Stimulated activated CD4-positive, alpha-beta T cell treated with anti-CD3 and anti-CD28 coated beads, Interleukin-15, amount 100 ng/mL, for 1 hour (primary cell): ENCODE measurements around the gene GRPEL1.

ENCODE experiments used
- DNase-seq, 2 donors: peaks; one replicate each; pipeline ENCODE4 v3.0.0-alpha.2; 2020; ENCODE audit warnings: low read depth in 1 of 2, low spot score in 1 of 2

GRPEL1 gene

GRCh38 chr4:7066006-7066405 is 1.9 kb downstream of the GRPEL1 start:
- DNase-seq, result no peak

DNA sequence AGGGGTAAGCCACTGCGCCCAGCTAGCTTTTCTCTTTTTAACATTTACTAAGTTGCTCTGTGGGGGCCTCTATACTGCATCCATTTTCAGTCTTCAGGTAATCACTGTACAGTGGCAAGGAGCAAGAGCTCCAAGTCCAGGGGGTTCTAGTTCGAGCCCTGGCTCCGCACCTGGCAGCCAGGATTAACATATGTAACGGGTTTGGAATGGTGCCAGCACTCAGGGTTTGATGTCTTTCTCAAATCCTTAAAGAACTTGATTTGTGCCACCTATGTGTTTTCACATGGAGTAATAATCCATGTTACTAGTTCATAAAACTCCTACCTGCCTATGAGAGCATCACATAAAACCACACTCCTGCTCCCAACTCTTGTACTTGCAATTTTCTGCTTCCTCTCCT is 4.5 kb downstream of the GRPEL1 start:
- no peak for DNase-seq

GRCh38 chr4:7062816-7063215 is 5.0 kb downstream of the GRPEL1 start:
- DNase-seq, result no peak

- no peak for DNase-seq
Measured at GRCh38 chr4:7061815-7062214, 6.0 kb downstream of the GRPEL1 start.

DNA sequence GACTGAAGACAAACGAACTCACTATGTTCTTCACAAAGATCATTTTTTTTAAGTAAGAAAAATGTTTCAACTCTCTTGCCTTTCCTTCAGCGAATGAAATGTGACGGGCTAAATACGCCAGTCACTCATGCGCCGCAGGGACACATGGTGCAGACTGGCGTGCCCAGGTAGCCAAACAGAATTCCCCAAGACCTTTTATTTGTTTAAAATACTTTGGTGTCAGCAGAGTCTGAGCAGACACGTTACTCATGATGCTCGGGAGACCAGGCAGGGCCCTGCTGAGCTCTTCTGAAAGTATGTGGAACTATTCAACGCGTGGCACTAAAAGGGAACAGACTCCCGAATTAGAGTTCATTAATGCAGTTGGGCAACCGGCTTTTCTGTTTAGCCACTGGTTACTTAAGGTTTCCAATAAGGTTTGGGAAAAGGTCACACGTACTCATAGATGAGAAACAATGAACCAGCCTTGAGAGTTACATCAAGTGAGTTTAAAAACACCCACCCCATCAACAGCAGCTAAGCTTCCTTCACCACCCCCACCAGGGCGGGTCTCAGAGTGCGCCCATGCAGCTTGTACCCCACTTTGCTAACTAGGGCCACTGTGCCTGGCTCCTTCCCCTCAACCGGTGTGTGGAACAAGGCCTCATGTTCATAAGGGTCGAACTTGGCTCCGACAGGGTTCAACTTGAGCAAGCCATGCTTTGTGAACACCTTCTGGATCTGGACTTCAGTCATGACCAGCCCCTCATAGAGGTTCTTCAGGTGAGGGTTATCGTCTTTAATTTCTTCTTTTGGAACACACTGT is 7.3 kb downstream of the GRPEL1 start:
- DNase-seq, result no peak

- DNase-seq, result no peak
Measured at GRCh38 chr4:7059662-7060061, 8.2 kb downstream of the GRPEL1 start.

DNA sequence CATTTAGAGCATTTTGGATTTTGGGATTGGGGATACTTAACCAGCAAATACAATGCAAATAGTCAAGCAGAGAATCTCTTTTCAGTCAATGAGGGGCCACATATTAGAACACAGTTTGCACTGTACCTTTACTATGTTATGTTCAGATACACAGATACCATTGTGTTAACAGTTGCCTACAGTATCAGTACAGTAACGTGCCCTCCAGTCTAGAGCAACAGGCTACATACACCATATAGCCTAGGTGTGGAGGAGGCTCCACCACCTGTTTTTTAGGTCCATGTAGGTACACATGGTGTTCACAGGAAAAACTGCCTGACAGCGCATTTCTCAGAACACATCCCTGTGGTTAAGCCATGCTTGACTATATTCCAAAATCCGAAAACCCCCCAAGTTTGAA is 9.1 kb downstream of the GRPEL1 start:
- no peak for DNase-seq

DNA sequence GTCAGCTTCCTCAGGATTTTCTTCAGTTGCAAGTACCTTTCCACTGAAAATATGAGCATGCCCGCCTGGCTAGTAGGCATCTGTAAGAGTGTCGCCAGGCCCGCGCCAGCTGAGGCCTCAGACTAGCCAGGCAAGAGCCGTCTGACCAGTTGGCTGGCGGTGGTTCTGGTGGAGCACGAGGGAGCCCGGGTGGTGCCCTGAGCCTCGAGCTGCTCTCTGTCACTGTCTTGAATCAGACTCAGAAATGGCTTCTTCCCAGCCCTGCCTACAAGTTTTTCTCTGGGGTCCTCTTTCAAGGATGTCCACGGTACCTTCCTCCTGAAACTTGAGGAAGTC is 11.9 kb downstream of the GRPEL1 start:
- no peak for DNase-seq

- DNase-seq, result no peak
Measured at GRCh38 chr4:7055111-7055989, 12.5 kb downstream of the GRPEL1 start.

DNA sequence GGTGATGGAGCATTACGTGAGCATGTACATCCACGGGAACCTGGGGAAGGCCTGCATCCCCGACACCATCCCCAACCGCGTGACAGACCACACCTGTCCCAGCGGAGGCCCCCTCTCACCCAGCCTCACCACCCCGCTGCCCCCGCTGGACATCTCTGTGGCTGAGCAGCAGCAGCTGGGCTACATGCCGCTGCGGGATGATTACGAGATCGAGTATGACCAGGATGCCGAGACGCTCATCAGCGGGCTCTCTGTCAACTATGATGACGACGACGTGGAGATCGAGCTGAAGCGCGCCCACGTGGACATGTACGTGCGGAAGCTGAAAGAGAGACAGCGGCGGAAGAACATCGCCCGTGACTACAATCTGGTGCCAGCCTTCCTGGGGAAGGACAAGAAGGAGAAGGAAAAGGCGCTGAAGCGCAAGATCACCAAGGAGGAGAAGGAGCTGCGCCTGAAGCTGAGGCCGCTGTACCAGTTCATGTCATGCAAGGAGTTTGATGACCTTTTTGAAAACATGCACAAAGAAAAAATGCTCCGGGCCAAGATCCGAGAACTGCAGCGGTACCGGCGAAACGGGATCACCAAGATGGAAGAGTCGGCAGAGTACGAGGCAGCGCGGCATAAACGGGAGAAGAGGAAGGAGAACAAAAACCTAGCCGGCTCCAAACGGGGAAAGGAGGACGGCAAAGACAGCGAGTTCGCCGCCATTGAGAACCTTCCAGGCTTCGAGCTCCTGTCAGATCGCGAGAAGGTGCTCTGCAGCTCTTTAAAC is 13.6 kb downstream of the GRPEL1 start:
- DNase-seq, result no peak

- DNase-seq, result no peak
Measured at GRCh38 chr4:7052923-7053715, 14.7 kb downstream of the GRPEL1 start.

DNA sequence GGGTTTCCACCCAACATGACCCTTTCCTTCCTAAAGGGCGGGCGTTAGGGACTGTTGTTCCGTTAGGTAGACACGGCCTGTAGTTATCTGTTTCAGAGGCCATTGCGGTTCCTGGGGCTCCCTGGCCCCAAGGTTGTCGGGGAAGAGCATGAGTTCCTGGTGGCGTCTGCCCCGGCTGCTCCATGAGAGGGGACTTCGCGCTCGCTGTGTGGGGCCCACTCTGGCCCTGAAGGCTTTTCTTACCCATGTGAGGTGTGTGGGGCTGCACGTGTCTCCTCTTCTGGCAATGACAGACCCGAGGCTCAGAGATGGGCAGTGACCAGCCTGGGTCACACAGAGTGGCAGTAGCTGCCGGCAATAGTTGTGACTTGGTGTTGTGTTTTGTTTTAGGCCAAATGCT is 15.6 kb downstream of the GRPEL1 start:
- no peak for DNase-seq

- no peak for DNase-seq
Measured at GRCh38 chr4:7051905-7052304, 16.0 kb downstream of the GRPEL1 start.

DNA sequence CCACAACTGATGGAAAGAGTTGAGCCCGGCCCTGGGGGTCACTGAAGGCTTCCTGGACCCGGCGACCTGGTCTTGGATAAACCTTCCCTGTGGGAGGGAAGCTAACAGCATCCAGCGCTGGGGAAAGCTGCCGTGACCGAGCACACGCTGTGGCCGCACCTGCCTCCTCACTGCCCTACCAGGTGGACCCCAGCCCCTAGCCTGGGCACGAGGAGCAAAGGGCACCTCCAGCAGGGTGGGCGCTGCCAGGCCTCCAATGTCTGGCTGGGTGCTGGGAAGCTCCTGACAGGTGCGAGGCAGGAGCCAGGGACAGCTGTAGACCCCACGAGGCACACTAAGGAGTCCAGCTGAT is 16.7 kb downstream of the GRPEL1 start:
- no peak for DNase-seq

GRCh38 chr4:7050481-7051143 is 17.3 kb downstream of the GRPEL1 start:
- no peak for DNase-seq

GRCh38 chr4:7049739-7050138 is 18.1 kb downstream of the GRPEL1 start:
- DNase-seq, result no peak

DNA sequence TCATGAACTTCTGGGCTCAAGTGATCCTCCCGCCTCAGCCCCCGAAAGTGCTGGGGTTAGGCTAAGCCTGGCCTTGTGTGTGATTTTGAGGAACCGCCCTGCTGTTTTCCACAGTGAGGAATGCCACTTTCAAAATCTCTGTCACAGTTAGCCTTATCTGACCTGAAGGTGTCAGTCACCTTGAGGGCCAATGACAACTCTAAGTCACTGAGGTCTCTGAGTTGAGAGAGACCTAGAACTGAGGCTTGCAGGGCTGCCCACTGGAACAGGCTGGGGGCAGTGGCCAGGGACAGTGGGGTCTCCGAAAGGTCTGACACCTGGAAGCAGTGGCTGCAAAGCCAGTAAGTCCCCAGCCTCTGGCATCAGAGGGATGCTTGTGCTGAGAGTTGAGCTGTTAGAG is 18.6 kb downstream of the GRPEL1 start:
- DNase-seq, result no peak

DNA sequence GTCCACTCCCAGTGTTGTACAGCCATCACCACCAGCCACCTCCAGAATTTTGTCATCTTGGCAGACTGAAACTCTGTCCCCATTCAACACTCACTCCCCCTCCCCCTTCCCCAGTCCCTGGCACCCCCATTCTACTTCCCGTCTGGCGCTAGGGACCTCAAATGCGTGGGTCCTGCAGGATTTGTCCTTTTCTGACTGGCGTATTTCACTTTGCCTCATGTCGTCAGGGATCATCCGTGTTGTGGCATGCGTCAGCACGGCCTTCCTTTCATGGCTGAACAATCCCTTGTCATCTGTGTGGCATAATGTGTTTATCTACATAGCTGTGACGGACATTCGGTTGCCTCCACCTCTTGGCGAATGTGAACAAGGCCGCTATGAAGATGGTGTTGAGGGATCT is 19.2 kb downstream of the GRPEL1 start:
- DNase-seq, result no peak

- no peak for DNase-seq
Measured at GRCh38 chr4:7046971-7047370, 20.9 kb downstream of the GRPEL1 start.
